ENCODE results near the gene FAAP20.

DNA sequence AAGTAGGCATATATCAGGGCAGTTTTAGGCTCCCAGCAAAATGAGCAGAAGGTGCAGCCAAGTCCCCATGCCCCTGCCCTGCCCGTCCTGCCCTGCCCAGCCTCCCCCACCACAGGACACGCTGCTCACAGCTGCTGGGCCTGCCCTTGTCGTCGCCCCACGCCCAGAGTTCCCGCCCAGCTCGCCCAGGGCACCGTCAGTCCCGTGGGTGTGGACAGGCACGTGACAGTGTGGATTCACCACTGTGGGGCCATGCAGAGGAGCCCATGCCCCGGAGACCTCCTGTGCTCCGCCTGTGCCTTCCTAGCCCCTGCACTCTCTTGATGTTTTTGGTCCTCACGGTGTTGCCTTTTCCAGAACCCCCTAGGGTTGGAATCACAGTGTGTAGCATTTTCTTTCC is 7.0 kb downstream of the FAAP20 start:
- TF ChIP-seq CTCF (IDR thresholded peaks at IDR 0.05) = no peak
- TF ChIP-seq POLR2A (IDR thresholded peaks at IDR 0.05) = no peak
